Mammary epithelial cell (primary cell): Measurements from ENCODE around the gene FOXK2.
"Not testable (repeated sequence)": the region's sequence is repeated elsewhere in the genome, so short reads cannot be mapped to it uniquely, and the experiment has no call there.

ENCODE experiments used
- CTCF ChIP-seq, 2 donors: IDR thresholded peaks in 1 of 2; conservative IDR thresholded peaks in 1 of 2; 2 replicates each; pipeline ENCODE4 v1.5.1; 2011 to 2012; ENCODE audit warnings: inconsistent platforms in 2 of 2, low read length in 2 of 2, mild to moderate bottlenecking in 2 of 2, control low read depth in 1 of 2, low read depth in 1 of 2; ENCODE audit not compliant: insufficient read depth in 1 of 2; ENCODE audit errors: extremely low read depth in 1 of 2
- EZH2 ChIP-seq: IDR thresholded peaks from 2 replicates; pipeline ENCODE4 v1.6.1; 2012; ENCODE audit warnings: low read length, inconsistent platforms, borderline replicate concordance

GRCh38 chr17:82557510-82557909 lies 38.0 kb downstream of the FOXK2 start:
- TF ChIP-seq CTCF (conservative IDR thresholded peaks at IDR 0.05 in 1 of 2, IDR thresholded peaks at IDR 0.05 in 1 of 2; ENCODE audit: extremely low read depth in 1 of 2, insufficient read depth in 1 of 2, low read depth in 1 of 2, low read length in 2 of 2); EZH2: not testable (repeated sequence)
